ENCODE measurements around the gene DDX1.

GRCh38 chr2:15584767-15585469 lies 6.8 kb upstream of the DDX1 start:
- TF ChIP-seq CTCF (IDR thresholded peaks at IDR 0.05) (no peak), POLR2A (IDR thresholded peaks at IDR 0.05) (no peak)
